NCI-H524 (cell line): ENCODE data around the gene MRPL36.
"Not testable (repeated sequence)": the region's sequence is repeated elsewhere in the genome, so short reads cannot be mapped to it uniquely, and the experiment has no call there.

Experiments
- DNase-seq, 2 experiments: peaks; one replicate each; lab custom pipeline; 2025; lab: John Stamatoyannopoulos, UW

Gene MRPL36

DNA sequence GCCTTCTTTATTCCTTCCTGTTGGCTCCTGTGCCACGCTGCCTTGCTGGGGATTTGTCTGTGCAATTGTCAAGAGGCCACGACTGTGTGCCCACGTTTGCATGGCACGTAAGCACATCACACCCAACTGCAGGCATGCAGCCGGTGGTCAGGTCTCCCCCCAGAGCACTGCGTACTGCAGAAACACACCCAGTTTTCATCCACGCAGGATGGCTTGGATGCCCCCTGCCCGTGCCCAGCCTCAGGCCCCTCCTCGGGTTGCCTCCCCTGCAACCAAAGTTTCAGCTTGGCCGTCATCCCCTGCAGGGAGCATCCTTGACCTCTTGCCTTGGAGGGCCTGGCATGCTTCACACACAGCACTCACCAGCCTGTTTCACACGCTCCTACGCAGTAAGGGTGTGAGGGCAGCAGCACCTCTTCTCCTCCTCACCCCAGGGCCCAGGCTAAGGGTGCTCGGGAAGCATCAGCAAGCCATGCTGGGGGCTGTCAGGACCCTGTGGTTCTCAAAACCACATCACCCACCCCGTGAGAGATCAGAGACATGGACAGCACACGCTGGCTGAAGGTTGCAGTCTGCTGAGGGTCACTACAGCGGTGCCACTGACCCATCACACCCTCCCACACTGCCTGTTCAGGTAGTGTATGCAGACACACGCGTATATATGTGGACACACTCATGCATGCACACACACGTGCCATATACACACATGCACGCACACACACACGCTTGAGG lies 3.1 kb downstream of the MRPL36 start:
- no peak for DNase-seq

DNA sequence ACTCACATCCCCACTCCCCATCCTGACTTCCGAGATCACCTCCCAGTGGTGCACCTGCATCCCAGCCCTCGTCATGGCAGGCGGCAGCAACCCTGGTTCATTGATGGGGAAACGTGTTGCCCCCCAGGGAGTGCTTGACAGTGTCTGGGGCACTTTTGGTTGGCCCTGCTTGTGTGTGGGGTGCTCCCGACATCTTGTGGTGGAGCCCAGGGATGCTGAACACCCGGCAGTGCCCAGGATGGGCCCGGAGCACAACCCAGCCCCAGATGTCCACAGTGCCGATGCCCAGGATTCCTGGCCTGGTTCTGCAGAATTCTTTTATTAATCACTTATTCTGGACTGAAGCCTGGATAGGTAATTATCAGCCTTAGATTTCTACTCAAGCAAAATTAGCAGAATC lies 3.7 kb downstream of the MRPL36 start:
- no peak for DNase-seq

DNA sequence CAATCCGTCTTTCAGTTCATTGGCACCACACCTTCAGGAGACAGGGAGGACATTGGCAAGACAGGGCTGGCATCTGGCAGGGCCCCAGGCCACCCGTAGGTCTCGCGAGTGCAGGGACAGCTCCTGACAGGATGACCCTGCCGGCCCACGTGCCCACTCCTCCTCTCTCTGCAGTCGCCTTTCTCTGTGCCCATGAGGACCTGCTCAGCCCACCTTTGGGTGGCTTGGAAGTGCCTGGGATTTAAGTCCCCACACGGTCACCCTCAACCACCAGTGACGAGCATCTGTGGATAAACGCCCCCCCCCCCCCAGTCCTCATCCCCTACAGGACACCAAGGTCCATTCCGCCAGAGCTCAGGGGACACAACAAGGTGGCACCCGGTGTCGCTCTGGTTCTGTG lies 4.1 kb downstream of the MRPL36 start:
- no peak for DNase-seq

DNA sequence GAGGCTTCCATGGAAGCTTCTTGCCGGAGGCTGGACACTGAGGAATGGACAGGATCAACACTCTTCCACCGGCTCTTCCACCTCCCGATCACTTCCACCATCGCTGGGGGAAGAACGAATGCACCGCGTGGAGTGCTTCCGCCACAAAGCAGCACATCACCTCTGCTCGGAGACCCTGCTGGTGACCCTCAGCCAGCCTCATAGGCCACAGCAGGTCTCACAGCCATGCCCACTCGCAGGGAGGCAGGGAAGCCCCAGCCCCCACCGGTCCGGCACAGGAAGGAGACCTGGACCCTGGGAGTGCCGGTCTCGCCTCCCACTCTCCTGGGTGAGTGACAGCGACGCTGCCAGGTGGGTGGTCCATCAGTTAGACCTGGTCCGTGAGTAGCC lies 4.7 kb downstream of the MRPL36 start:
- DNase-seq, result no peak

DNA sequence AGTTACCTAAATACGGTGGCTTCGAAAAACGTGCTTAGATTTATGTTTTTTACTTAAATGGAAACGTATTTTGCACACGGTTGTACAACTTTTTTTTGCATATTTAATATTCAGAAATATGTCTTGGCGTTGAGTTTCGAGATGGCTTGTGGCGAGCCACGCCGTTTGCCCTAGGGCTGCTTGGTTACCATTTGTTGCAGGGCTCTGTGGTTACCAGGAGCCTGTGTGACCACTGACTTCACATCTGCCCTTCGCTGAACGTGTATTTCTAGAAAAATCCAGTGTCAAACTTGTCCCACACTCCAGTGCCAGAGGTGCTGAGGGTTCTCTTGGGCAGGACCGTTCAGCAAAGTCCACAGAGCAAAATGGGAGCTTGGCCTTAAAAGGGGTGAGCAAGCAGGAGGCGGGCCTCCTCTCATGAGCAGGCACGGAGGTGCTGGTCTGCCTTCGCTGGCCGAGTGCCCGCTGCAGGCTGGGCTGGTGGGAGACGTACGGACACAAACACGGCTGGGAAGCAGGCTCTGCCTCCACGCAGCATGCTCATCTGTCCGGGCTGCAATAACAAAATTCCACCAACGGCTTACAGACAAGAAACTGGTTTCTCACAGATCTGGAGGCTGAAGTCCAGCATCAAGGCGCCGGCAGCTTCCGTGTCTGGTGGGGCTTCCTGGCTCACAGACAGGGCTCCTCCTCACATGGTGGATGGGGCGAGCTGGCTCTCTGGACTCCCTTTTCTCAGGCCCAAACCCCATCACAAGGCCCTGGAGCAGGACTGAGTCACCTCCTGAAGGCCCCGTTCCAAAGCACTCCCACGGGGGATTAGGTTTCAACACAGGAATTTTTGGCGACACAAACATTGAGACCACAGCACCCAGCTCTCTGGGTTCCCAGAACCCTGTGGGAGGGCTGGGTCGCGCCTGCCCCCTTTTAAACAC lies 5.4 kb downstream of the MRPL36 start:
- no peak for DNase-seq

DNA sequence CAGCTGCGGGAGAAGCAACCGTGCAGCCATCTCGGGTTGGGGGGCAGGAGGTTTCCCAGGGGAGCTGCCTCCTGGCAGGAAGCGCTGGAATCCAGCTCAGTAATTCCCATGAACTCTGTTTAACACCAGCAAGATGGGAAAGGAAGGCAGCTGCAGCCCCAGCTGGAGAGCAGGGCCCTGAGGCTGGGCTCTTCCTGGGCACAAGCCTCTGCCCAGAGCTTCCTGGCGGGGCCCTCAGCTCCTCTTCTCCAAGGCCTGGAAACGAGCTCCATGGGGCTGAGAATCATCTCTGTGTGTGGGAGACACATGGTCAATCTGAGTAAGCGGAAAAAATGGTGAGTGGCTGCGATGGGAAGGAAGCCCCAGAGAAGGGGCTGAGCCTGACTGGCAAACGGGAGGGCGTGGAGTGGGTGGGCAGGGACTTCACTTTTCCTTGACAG lies 6.3 kb downstream of the MRPL36 start:
- DNase-seq, result no peak

DNA sequence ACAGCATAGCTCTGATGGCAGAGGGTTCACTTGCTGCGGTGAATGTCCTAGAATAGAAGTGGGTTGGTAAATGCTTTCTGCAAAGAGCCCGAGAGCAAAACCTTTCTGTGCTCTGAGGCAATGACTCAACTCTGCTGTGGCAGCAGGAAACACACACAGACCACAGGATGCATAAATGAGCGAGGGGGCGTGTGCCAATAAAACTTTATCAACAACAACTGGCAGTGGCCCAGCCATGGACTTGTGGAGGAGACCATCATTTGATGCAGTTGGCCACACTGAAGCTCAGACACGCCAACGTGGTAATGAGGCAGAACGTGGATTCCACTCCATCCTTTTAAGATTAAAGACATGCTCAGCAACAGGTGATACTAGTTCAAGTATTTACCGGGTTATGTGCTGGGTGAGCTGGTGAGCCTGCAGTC lies 6.8 kb downstream of the MRPL36 start:
- no peak for DNase-seq

DNA sequence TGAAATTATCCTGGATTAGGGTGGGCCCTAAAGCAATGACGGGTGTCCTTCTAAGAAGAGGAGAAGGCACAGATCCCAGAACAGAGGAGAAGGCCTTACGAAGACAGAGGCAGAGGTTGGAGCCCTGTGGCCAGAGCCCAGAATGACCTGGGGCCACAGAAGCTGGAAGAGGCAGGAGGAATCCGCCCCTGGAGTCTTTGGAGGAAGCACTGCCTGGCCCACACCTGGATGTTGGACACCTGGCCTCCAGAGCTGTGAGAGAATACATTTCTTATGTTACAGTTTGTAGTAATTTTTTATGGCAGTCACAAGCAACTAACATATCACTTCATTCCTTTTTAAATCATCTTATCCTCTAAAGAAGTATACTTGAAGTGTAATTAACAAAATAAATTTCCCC lies 8.5 kb downstream of the MRPL36 start:
- no peak for DNase-seq

DNA sequence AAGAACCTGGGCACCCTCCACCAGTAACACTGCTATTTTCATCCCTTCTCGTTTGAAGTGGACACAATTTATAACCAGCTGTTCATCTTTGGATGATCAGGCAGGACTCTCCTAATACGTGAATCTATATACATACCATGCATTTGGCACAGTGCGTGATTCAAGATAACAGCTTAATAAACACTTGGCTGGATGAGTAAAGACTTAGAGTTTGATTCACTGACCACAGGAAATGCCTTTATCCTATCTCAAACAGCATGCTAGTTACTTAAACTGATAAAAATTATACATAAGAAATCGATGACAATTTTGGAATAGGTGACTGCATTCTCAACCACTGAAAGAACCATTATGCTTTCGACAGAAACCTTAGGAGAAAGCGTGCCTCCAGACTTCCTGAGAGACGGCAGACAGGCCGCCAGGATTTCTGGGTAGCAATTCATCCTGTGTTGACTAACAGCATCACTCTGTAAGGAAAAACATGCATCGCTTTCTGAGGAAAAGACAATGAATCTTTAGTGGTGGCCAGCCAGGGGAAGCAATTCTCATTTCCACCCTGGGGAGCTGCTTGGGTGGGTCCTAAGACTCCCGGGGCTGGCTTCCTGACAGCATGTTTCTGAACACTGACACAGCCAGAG lies 9.7 kb downstream of the MRPL36 start:
- DNase-seq, result peak in 1 of 2 experiments; percentile 19

DNA sequence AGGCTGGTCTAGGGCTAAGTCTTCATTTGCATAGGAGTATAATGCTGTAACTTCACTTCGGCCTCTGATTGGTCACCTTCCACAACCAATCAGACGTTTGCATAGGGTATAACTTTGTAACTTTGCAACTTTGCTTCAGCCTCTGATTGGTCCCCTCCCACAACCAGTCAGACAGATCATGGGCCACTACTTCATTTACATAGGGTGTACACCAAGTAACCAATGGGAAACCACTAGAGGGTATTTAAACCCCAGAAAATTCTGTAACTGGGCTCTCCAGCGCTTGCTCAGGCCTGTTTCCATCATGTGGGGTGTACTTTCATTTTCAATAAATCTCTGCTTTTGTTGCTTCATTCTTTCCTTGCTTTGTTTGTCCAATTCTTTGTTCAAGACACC lies 10.2 kb downstream of the MRPL36 start:
- DNase-seq, result not testable (repeated sequence)

DNA sequence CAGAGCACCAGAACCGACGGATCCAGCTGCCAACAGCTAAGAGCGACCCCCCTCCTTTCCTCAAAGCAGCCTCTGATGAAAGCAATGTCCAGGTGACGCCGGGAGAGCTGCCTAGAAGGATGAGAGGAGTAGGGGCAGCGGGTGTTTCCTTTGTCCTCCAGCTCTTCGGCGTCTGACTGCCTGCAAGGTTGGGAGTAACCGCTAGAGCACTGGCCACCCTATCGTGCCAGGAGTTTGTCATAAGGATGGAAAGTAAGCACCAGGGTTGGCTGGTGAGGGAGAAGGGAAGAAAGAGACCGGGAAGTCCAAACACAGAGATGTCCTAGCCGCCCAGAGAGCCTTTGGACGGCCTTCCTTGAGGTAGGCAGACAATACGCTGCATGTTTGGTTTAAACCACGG lies 10.8 kb downstream of the MRPL36 start:
- DNase-seq, result no peak

DNA sequence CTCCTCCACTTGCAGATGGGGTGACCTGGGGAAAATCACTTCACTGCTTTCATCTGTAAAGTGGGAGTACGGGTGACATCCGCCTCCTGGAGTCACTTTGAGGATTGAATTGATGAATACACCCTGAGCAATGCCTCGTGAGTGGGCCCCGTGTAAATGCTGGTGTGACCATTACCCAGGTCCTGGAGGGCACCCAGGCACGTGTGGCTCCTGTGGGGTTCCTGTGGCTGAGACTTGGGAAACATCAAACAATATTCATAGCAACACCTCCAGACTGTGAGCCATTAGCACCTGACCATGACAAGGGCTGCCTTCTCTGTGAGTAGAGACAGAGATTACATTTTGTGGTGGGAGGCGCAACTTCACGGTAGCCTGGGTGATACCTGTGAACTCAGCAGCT lies 11.4 kb downstream of the MRPL36 start:
- no peak for DNase-seq

DNA sequence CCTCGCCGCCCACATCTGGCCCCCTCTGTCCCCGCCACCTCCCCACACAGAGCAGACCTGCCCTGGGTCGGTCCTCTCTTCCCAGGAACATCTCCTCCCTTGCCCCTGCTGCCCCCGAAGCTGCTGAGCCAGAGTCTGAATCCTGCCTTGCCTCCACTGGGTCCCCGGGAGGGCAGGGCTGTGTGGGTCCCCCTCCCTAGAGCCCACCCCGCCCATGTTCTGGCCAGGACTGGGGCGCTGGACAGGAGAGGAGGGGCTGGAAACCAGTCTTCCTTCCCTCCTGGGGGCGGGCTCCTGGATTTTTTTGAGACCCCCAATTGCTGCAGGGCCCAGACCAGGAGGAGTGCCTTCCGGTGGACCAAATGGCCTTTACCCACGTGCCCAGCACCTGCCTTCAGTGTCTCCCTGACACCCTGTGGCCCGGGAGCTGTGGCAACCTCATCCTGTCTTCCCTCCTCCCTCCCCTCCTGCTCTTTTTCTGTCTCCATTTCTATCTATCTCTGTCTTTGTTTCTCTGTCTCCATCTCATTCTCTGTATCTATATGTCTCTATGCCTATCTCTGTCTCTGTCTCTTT lies 12.1 kb downstream of the MRPL36 start:
- no peak for DNase-seq

DNA sequence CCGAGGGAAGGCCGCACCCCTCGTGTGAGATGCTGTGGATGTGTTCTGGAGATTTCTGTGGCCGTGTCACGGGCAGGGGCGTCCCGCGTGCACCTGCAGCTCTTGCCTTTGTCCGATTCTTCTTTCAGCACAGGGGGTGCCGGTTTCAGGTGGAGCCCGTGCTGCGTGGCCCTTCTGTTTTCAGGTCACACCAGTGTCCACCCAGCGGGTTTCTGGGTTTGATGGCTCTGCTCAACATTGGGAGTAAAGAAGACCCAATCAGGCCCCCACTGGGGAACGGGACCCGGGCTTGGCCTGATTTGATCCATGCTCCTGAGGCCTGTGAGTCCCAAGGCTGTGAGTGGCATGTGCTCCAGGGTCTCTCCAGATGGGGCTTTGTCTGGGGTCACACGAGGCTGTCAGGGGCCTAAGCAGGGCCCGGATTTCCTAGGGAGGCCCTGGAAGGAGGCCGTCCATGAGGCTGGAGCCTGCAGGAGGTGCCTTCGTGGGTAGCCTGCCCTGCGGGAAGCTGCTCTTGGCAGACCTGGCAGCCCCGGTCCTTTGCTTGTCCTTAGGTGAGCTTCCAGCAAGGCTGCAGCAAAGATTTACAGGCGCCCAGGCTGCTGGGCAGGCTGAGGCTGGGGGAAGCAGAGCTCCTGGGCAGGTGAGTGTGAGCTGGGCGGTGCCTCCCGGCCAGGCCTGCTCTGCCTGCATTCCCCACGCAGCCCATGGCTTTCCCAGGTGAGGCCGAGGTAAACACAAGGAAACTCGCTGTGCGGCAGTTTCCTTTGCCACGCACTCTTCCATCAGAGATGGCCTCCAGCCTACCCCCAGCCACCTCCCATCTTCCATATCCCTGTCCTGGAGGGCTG lies 12.8 kb downstream of the MRPL36 start:
- no peak for DNase-seq

DNA sequence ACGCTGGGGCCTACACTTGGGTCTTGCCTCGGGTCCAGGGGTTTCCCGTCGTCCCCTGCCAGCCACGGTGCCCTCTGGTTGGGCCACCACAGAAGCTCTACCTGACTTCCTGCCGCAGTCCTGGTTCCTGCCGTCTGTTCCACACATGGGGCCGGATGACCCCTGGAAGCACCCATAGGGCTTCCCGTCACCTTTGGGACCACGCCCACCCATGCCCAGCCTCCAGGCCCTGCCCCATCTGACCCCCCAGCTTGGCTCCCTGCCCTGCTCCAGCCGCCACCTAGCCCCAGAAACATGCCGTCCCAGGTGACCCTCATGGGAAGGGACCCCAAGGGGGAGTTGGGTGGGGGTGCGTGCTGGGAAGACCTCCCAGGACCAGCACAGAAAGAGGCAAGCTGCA lies 13.7 kb downstream of the MRPL36 start:
- DNase-seq, result no peak

DNA sequence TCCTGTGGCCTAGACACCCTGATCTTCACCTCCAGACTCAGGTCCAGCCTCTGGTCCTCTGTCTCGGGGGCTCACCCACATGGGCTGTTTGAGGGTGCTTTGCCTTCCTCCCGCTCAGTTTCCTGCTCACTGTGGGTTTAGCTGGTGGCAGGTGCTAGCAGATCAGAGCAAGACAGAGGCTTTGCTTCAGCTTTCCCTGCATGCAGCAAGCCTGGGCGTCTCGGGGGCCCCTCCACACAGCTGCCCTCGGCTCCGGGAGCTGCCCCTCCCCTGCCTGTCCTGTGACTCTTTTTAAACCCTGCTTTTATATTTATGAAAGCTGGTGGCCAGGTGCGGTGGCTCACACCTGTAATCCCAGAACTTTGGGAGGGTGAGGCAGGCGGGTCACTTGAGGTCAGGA lies 14.6 kb downstream of the MRPL36 start:
- no peak for DNase-seq

DNA sequence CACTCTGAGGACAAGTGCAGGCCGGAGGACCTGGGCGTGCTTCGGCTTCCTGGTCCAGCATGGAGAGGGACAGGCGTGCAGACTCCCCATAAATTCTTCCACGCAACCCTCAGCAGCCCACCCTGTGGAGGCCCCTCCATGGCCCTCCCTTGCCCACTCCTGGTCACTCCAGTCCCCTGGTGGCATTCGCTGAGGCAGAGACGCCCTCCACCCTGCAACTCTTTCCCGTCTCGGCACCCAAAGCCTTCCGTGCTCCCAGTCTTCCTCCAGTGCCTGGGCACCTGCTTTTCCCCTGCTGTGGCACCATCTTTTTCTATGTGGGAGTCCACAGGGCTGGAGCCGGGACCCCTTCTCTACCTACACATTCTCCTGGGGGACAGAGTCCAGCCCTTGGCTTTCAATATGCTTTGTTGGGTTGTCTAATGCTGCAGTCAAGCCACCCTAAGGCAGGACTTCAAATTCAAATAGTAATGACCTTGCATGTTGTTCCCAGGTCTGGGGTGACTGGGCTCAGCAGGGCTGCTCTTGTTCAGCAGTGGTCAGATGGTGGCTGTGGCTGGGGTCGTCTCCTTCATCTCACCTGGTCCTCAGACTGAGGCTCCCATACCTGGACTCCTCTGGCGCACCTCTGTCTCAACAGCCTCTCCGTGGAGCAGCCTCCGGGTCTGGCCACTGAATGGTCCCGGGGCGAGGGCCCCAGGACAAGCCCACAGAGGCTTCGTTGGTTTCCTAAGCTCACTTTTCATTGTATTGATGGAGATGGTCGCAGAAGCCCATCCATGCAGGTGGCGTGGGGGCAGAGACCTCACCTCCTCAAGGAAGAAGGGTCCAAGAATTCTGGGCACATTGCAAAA lies 15.2 kb downstream of the MRPL36 start:
- DNase-seq, result no peak

DNA sequence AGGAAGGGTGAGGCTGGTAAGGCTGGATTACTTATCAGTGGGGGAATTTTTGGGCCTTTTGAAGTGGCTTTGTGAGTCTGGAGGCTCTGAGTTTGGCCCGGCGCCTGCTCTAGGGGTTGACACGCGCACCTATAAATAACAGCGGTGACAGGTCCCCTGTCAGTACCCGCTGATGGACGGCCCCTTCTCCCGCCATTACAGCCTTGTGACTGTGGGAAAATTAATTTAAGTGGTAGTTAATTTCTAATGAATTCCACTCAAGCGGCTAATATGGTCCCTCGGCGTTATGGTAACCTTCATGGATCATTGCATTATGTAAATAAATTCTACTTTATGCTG lies 16.5 kb downstream of the MRPL36 start:
- DNase-seq, result no peak

DNA sequence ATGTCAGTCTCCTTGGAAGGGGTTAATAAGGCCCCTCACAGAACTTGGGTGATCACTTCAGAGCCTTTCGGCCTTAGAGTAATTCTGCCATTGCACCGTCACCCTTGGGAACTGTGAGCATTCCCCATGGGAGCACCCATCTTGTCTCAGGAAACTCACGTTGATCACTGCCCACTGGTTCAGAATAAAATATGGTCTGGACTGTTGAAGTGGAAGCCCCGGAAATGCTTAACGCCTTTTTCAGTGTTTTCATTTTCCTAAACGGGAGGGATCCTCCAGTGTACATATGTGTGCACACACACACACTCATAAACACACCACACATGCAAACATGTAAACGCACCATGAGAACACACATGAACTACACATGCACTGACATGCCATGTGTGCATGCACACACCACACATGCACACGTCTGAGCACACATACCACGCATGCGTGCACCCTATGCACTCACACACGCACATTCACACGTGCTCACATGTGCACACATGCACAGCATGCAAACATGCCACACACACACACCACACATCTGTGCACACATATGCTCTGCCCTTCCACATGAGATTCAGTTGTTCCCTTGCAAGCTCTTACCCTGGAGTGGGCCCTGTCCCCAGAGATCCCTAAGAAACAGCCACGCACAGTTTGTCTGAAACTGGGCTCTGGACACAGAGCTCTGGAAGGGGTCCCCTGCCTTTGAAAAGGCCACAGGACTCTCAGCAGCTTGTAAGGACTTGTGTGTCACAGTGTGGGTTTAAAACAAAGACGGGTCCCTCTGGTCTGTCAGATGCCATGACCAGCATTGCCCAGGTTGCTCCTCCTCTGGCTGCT lies 17.0 kb downstream of the MRPL36 start:
- no peak for DNase-seq
